PC-3 (cell line): ENCODE measurements around the gene SLC45A3. TPM values are rescaled to one million over a fixed set of nuclear protein-coding genes. Genes with fewer than 3 reads are reported as not detected.

Source experiments
- ATAC-seq: fragments of 200-7000 bp; cut with Tn5 transposase; 2 replicates; pipeline ENCODE4 v1.9.1; 2020; ENCODE audit warnings: mild to moderate bottlenecking, moderate library complexity
- BruUV-seq: library from RNA; stranded (reverse); fragments of 400-500 nt; replicated peaks from 2 replicates; lab custom pipeline; 2021; lab: Mats Ljungman, UMichigan
- CTCF ChIA-PET: fragments of 300-600 bp; sonication (Branson Sonifier 250); formaldehyde crosslinking; loops from one replicate; lab custom pipeline; 2022; ENCODE audit warnings: antibody characterized with exemption; lab: Charles Lee
- POLR2A ChIA-PET: fragments of 300-600 bp; sonication (Branson Sonifier 250); formaldehyde crosslinking; loops from one replicate; lab custom pipeline; 2022; ENCODE audit warnings: antibody characterized with exemption; ENCODE audit not compliant: unreplicated experiment; lab: Charles Lee
- DNase-seq: peaks from one replicate; pipeline ENCODE4 v3.0.0-alpha.2; 2015
- H2AFZ ChIP-seq: fragments of 300-600 bp; sonication (generic); 2 replicates; pipeline ENCODE4 v1.6.0; 2016; ENCODE audit warnings: antibody characterized with exemption, low read length
- H3F3A ChIP-seq: fragments of 300-600 bp; sonication (generic); one replicate; pipeline ENCODE4 v1.6.0; 2017; ENCODE audit warnings: antibody characterized with exemption, low read length, control low read depth, mild to moderate bottlenecking; ENCODE audit not compliant: unreplicated experiment
- H3K27ac ChIP-seq: fragments of 300-600 bp; sonication (generic); 2 replicates; pipeline ENCODE4 v1.5.1; 2016; ENCODE audit warnings: mild to moderate bottlenecking, low read length
- H3K27me3 ChIP-seq: fragments of 300-600 bp; sonication (generic); 2 replicates; pipeline ENCODE4 v1.6.1; 2016; ENCODE audit warnings: low read length, mixed read lengths
- H3K36me3 ChIP-seq: fragments of 300-600 bp; sonication (generic); 2 replicates; pipeline ENCODE4 v1.6.1; 2016; ENCODE audit warnings: low read depth, mixed run types, low read length, mixed read lengths
- H3K4me1 ChIP-seq: fragments of 300-600 bp; sonication (generic); 2 replicates; pipeline ENCODE4 v1.5.1; 2016; ENCODE audit warnings: low read length; ENCODE audit not compliant: insufficient read depth
- H3K4me2 ChIP-seq: fragments of 300-600 bp; sonication (generic); 2 replicates; pipeline ENCODE4 v1.6.0; 2016; ENCODE audit warnings: low read length
- H3K4me3 ChIP-seq: fragments of 300-600 bp; sonication (generic); 2 replicates; pipeline ENCODE4 v1.5.1; 2016; ENCODE audit warnings: mild to moderate bottlenecking, low read length, mixed read lengths
- H3K79me2 ChIP-seq: fragments of 300-600 bp; sonication (generic); 2 replicates; pipeline ENCODE4 v1.6.1; 2017; ENCODE audit warnings: low read length, mixed read lengths
- H3K9ac ChIP-seq: fragments of 300-600 bp; sonication (generic); 2 replicates; pipeline ENCODE4 v1.6.0; 2016; ENCODE audit warnings: mild to moderate bottlenecking, low read length
- H3K9me2 ChIP-seq: fragments of 300-600 bp; sonication (generic); replicated peaks from 2 replicates; pipeline ENCODE4 v1.6.1; 2016; ENCODE audit warnings: mixed run types, low read length, mixed read lengths
- H3K9me3 ChIP-seq: fragments of 300-600 bp; sonication (generic); 2 replicates; pipeline ENCODE4 v1.6.1; 2016; ENCODE audit warnings: low read length, mixed read lengths
- H4K20me1 ChIP-seq: fragments of 300-600 bp; sonication (generic); 2 replicates; pipeline ENCODE4 v1.6.1; 2016; ENCODE audit warnings: low read length, mixed read lengths
- CTCF ChIP-seq: fragments of 300-600 bp; sonication (generic); conservative IDR thresholded peaks from 2 replicates; pipeline ENCODE4 v1.5.1; 2017; ENCODE audit warnings: antibody characterized with exemption, low read depth, mild to moderate bottlenecking, low read length
- EZH2 ChIP-seq: fragments of 300-600 bp; sonication (generic); IDR thresholded peaks from one replicate; pipeline ENCODE4 v1.6.1; 2017; ENCODE audit warnings: antibody characterized with exemption, mild to moderate bottlenecking, low read length; ENCODE audit not compliant: unreplicated experiment
- EZH2phosphoT487 ChIP-seq: fragments of 300-600 bp; sonication (generic); IDR thresholded peaks from 2 replicates; pipeline ENCODE4 v1.6.1; 2018; ENCODE audit warnings: mild to moderate bottlenecking, antibody characterized with exemption, low read length, borderline replicate concordance
- intact Hi-C: fragments of 100-400 bp; cut with micrococcal nuclease; formaldehyde crosslinking; loops from 2 replicates; pipeline ENCODE4 v1.9.0; 2023
- total RNA-seq: library from RNA; depleted of rRNA; stranded (reverse); fragments of >200 nt; gene quantifications from 2 replicates; pipeline ENCODE4 v1.2.3, GENCODE V29; 2014

SLC45A3 gene
- total RNA-seq, 1 experiment from 2014 or later, result 33.2 TPM

- peaks cover 33% of the 10 kb centered on the region for H3K4me1 ChIP-seq
- TF ChIP-seq CTCF (no peak), EZH2phosphoT487 (no peak), EZH2 (no peak)
- no peaks in the 10 kb centered on the region for H3K9me3 ChIP-seq
- CTCF ChIA-PET, result interaction anchor here (0.6 to 0.9 kb wide), 2 partner anchors 20 to 81 kb away, joined by 5 to 8 read pairs; no protein-coding TSS in a partner anchor
- no peak overlapping the region for H2AFZ ChIP-seq
- H4K20me1 ChIP-seq, result no peaks in the 10 kb centered on the region
- no peaks in the 10 kb centered on the region for H3K9me2 ChIP-seq
- BruUV-seq, result no TSS peak
- no peak overlapping the region for H3K4me3 ChIP-seq
- H3K27ac ChIP-seq, result no peak overlapping the region
- intact Hi-C loops, result no loop called here
- DNase-seq (no peak), ATAC-seq (no peak)
- H3K79me2 ChIP-seq, result peaks cover 47% of the 10 kb centered on the region
- POLR2A ChIA-PET, result no interaction called here
- H3K36me3 ChIP-seq, result no peaks in the 10 kb centered on the region
- H3K4me2 ChIP-seq, result no peak overlapping the region
- no peak overlapping the region for H3K9ac ChIP-seq
- no peaks in the 10 kb centered on the region for H3F3A ChIP-seq
- H3K27me3 ChIP-seq, result no peaks in the 10 kb centered on the region
These were observed 3.1 kb downstream of the SLC45A3 start for GRCh38 chr1:205677167-205677566.

GRCh38 chr1:205676597-205676996 is 3.7 kb downstream of the SLC45A3 start:
- POLR2A ChIA-PET, result no interaction called here

More at GRCh38 chr1:205676597-205676996, 3.7 kb downstream of the SLC45A3 start:
- TF ChIP-seq EZH2 (no peak), EZH2phosphoT487 (no peak), CTCF (no peak)
- Histone ChIP-seq H3K36me3 (no peaks in the 10 kb centered on the region), H4K20me1 (no peaks in the 10 kb centered on the region), H3K79me2 (peaks cover 47% of the 10 kb centered on the region), H3K4me2 (no peak overlapping the region), H3K9ac (no peak overlapping the region), H3F3A (no peaks in the 10 kb centered on the region), H3K27me3 (no peaks in the 10 kb centered on the region), H2AFZ (no peak overlapping the region), H3K9me2 (no peaks in the 10 kb centered on the region), H3K9me3 (no peaks in the 10 kb centered on the region), H3K4me1 (peaks cover 36% of the 10 kb centered on the region), H3K27ac (no peak overlapping the region), H3K4me3 (no peak overlapping the region)
- CTCF ChIA-PET, result interaction anchor here (0.9 kb wide), 1 partner anchor 19 kb away, joined by 8 read pairs; no protein-coding TSS in a partner anchor
- ATAC-seq (no peak), DNase-seq (no peak)
- intact Hi-C loops, result no loop called here
- no TSS peak for BruUV-seq
